ENCODE measurements around the gene RNF144A. TPM values are rescaled to one million over a fixed set of nuclear protein-coding genes. Genes with fewer than 3 reads are reported as not detected.
A peak's percentile ranks its signal among the peaks of the same experiment; 100 is the strongest.

Gene RNF144A
- total and polyA plus RNA-seq, 2 of the 13 experiments (the other 11 are each of a cell fraction or from before 2014, with no cell fraction given): 13.9 to 16.5 TPM

DNA sequence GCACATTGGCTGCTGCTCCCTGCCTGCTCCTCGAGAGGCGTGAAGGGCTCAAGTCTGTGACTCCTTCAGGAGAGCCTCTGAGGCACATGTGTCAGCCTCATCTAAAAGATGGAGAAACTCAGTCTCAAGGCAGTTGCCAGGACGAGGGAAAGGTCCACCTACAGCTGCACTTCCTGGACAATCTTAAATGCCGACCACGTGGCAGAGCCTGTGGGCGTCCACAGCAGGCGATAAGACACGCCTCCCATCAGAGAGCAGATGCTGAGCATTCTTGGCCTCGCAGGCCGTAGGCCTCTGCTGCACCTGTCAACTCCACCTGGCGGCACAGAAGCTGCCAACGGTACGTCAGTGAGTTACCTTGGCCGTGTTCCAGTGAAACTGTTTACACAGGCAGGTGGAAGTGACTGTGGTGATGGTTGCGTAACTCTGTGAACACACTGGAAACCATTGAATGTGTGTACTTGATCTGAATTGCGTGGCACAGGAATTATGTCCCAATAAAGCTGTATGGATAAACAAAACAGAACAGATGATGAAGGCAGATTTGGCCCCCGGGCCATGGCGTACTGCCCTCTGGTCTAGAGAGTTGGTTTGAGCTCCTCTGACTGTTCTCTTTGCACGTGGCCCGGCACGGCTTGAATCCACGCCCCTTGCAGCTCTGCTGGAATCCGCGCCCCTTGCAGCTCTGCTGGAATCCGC lies 114.5 kb downstream of the RNF144A start (continued):
- TF ChIP-seq, protein P1, sequence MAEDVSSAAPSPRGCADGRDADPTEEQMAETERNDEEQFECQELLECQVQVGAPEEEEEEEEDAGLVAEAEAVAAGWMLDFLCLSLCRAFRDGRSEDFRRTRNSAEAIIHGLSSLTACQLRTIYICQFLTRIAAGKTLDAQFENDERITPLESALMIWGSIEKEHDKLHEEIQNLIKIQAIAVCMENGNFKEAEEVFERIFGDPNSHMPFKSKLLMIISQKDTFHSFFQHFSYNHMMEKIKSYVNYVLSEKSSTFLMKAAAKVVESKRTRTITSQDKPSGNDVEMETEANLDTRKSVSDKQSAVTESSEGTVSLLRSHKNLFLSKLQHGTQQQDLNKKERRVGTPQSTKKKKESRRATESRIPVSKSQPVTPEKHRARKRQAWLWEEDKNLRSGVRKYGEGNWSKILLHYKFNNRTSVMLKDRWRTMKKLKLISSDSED (CRISPR knock-in tag; IDR thresholded peaks at IDR 0.05): no peak
- TF ChIP-seq ZNF720 (CRISPR knock-in tag; IDR thresholded peaks at IDR 0.05) (no peak), YY1 (IDR thresholded peaks at IDR 0.05; ENCODE audit: insufficient read depth, insufficient replicate concordance, low read depth, low read length) (no peak), NFYB (CRISPR knock-in tag; IDR thresholded peaks at IDR 0.05) (no peak), NFE2L1 (CRISPR knock-in tag; IDR thresholded peaks at IDR 0.05; ENCODE audit: borderline replicate concordance) (no peak), BORCS8-MEF2B (CRISPR knock-in tag; IDR thresholded peaks at IDR 0.05) (peak; percentile 64; the same call in 1 of the 2 replicates), ZNF431 (CRISPR knock-in tag; IDR thresholded peaks at IDR 0.05; ENCODE audit: borderline replicate concordance, low read depth) (peak; percentile 57; the same call in 1 of the 2 replicates), ZNF207 (IDR thresholded peaks at IDR 0.05; ENCODE audit: borderline replicate concordance) (no peak), DR1 (CRISPR knock-in tag; IDR thresholded peaks at IDR 0.05) (0 out of 2 replicates have a peak, but pooled peaks have one; percentile 17), CREM (IDR thresholded peaks at IDR 0.05) (no peak), CREM (CRISPR knock-in tag; IDR thresholded peaks at IDR 0.05) (no peak), PAF1 (CRISPR knock-in tag; IDR thresholded peaks at IDR 0.05) (no peak), ZMYM3 (CRISPR knock-in tag; IDR thresholded peaks at IDR 0.05) (peak; percentile 19; the same call in 1 of the 2 replicates), TEAD2 (CRISPR knock-in tag; IDR thresholded peaks at IDR 0.05) (no peak), ZNF530 (CRISPR knock-in tag; IDR thresholded peaks at IDR 0.05; ENCODE audit: low read depth) (no peak), THAP11 (CRISPR knock-in tag; IDR thresholded peaks at IDR 0.05) (peak; percentile 84), ZNF670 (CRISPR knock-in tag; IDR thresholded peaks at IDR 0.05; ENCODE audit: borderline replicate concordance) (peak; percentile 93), RFX5 (IDR thresholded peaks at IDR 0.05; ENCODE audit: low read depth, low read length) (no peak; the same call in 1 of the 2 replicates)
- TF ChIP-seq, protein P2, sequence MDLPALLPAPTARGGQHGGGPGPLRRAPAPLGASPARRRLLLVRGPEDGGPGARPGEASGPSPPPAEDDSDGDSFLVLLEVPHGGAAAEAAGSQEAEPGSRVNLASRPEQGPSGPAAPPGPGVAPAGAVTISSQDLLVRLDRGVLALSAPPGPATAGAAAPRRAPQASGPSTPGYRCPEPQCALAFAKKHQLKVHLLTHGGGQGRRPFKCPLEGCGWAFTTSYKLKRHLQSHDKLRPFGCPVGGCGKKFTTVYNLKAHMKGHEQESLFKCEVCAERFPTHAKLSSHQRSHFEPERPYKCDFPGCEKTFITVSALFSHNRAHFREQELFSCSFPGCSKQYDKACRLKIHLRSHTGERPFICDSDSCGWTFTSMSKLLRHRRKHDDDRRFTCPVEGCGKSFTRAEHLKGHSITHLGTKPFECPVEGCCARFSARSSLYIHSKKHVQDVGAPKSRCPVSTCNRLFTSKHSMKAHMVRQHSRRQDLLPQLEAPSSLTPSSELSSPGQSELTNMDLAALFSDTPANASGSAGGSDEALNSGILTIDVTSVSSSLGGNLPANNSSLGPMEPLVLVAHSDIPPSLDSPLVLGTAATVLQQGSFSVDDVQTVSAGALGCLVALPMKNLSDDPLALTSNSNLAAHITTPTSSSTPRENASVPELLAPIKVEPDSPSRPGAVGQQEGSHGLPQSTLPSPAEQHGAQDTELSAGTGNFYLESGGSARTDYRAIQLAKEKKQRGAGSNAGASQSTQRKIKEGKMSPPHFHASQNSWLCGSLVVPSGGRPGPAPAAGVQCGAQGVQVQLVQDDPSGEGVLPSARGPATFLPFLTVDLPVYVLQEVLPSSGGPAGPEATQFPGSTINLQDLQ (CRISPR knock-in tag; IDR thresholded peaks at IDR 0.05): no peak; the same call in 1 of the 2 replicates
- TF ChIP-seq, protein P3, sequence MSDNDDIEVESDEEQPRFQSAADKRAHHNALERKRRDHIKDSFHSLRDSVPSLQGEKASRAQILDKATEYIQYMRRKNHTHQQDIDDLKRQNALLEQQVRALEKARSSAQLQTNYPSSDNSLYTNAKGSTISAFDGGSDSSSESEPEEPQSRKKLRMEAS (IDR thresholded peaks at IDR 0.05): peak; percentile 92
- TF ChIP-seq, protein P4, sequence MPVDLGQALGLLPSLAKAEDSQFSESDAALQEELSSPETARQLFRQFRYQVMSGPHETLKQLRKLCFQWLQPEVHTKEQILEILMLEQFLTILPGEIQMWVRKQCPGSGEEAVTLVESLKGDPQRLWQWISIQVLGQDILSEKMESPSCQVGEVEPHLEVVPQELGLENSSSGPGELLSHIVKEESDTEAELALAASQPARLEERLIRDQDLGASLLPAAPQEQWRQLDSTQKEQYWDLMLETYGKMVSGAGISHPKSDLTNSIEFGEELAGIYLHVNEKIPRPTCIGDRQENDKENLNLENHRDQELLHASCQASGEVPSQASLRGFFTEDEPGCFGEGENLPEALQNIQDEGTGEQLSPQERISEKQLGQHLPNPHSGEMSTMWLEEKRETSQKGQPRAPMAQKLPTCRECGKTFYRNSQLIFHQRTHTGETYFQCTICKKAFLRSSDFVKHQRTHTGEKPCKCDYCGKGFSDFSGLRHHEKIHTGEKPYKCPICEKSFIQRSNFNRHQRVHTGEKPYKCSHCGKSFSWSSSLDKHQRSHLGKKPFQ (CRISPR knock-in tag; IDR thresholded peaks at IDR 0.05; ENCODE audit: insufficient replicate concordance): no peak
- TF ChIP-seq, protein P5, sequence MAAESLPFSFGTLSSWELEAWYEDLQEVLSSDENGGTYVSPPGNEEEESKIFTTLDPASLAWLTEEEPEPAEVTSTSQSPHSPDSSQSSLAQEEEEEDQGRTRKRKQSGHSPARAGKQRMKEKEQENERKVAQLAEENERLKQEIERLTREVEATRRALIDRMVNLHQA (CRISPR knock-in tag; IDR thresholded peaks at IDR 0.05): no peak

Measured in HepG2 (cell line).